Colonic mucosa (tissue), 4 donors: Measurements from ENCODE around the gene SESTD1. TPM values are rescaled to one million over a fixed set of nuclear protein-coding genes. Genes with fewer than 3 reads are reported as not detected.
A peak's percentile ranks its signal among the peaks of the same experiment; 100 is the strongest.

Experiments used
- DNase-seq: peaks from one replicate; pipeline ENCODE4 v3.0.0-alpha.2; 2020
- H3K27ac ChIP-seq: fragments of 200-600 bp; one replicate; pipeline ENCODE4 v1.8.0; 2021
- H3K27me3 ChIP-seq: fragments of 200-600 bp; one replicate; pipeline ENCODE4 v1.8.0; 2021
- H3K36me3 ChIP-seq: fragments of 200-600 bp; one replicate; pipeline ENCODE4 v1.8.0; 2021
- H3K4me1 ChIP-seq: fragments of 200-600 bp; one replicate; pipeline ENCODE4 v1.8.0; 2021; ENCODE audit warnings: mild to moderate bottlenecking
- H3K4me3 ChIP-seq: fragments of 200-600 bp; one replicate; pipeline ENCODE4 v1.8.0; 2021
- H3K9ac ChIP-seq, 2 donors: one replicate each; pipeline ENCODE4 v1.7.0; 2013; ENCODE audit warnings: control low read depth in 2 of 2, low read depth in 2 of 2, low read length in 2 of 2
- H3K9me3 ChIP-seq: fragments of 200-600 bp; one replicate; pipeline ENCODE4 v1.8.0; 2021
- intact Hi-C: fragments of 100-400 bp; cut with DNase I; formaldehyde crosslinking; loops from one replicate; pipeline ENCODE4 v1.14.1; 2022
- total RNA-seq, 2 donors: library from RNA; stranded (reverse); fragmentation: NEBNext Ultra II Directional in 1 of 2; extraction: Animal tissue kit (Norgen Biotek cat#: 25700) in 1 of 2; gene quantifications; one replicate each; pipeline ENCODE4 v1.2.1, GENCODE V29; 2021
- TF ChIP-seq, protein P1 (sequence below): fragments of 200-600 bp; IDR thresholded peaks from one replicate; pipeline ENCODE4 v1.8.0; 2022; ENCODE audit warnings: antibody characterized with exemption, mild to moderate bottlenecking
- donor health status: healthy.
- donor health status: DM: no; HTN: no; CAD: no.
- donor health status: DM: no; HTN: no; CAD: no.

The SESTD1 gene
- total RNA-seq, 2 donors from 2014 or later, result 25.5 to 41.3 TPM

DNA sequence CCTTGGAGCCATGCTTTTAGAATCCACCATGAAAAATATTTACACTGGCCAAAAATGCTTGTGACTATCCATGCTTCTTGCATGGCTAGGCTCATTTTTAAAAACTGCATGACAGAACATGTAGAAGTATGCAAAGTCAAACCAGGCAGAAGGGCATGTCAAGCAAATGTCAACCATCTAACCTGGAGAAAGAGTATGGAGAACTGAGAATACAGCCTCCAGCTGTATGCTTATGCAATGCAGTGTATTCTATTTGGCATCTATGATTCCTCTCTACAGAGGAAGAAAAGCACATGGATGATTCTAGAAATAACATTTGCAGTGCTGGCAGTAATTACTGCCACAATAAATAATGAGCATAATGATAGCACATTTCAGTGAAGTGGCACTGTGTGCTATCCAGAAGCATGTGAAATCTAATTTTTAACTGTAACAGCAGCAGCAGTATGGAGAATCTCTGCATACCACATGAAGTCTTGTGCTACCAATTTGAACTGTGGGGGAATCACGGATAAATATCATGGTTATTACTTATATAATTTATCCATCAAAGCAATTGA is 127.4 kb downstream of the SESTD1 start:
- no peaks in the 10 kb centered on the region for H3K27me3 ChIP-seq
- no peaks in the 10 kb centered on the region for H3K9me3 ChIP-seq
- H3K36me3 ChIP-seq, result no peaks in the 10 kb centered on the region
- no peak overlapping the region for H3K9ac ChIP-seq
- no peak overlapping the region for H3K4me3 ChIP-seq
- intact Hi-C loops, result no loop called here
- no peak overlapping the region for H3K27ac ChIP-seq
- DNase-seq, result no peak
- no peaks in the 10 kb centered on the region for H3K4me1 ChIP-seq
- TF ChIP-seq, protein P1, sequence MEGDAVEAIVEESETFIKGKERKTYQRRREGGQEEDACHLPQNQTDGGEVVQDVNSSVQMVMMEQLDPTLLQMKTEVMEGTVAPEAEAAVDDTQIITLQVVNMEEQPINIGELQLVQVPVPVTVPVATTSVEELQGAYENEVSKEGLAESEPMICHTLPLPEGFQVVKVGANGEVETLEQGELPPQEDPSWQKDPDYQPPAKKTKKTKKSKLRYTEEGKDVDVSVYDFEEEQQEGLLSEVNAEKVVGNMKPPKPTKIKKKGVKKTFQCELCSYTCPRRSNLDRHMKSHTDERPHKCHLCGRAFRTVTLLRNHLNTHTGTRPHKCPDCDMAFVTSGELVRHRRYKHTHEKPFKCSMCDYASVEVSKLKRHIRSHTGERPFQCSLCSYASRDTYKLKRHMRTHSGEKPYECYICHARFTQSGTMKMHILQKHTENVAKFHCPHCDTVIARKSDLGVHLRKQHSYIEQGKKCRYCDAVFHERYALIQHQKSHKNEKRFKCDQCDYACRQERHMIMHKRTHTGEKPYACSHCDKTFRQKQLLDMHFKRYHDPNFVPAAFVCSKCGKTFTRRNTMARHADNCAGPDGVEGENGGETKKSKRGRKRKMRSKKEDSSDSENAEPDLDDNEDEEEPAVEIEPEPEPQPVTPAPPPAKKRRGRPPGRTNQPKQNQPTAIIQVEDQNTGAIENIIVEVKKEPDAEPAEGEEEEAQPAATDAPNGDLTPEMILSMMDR, result no peak

DNA sequence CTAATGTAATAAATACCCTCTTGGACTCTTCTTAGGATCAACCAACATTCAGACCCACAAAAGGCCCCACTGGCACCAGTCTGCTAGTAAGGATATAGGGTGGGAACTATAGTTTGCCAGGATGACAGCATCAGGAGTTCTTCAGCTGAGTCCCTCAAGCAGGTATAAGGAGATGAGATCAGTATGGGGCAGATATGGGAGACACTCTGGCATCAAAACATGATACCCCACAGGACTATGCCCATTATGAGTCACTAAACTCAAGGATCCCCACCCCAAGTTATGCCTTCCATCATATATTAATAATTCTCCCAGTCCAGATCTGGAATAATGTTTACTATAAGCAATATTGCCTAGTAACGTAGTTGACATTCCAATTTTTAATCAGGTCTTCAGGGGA is 131.6 kb downstream of the SESTD1 start:
- intact Hi-C loops, result no loop called here
- Histone ChIP-seq H3K27me3 (no peaks in the 10 kb centered on the region), H3K9ac (no peak overlapping the region), H3K27ac (no peak overlapping the region), H3K9me3 (no peaks in the 10 kb centered on the region), H3K36me3 (no peaks in the 10 kb centered on the region), H3K4me3 (no peak overlapping the region), H3K4me1 (no peaks in the 10 kb centered on the region)
- DNase-seq, result no peak
- TF ChIP-seq, protein P1, result no peak

DNA sequence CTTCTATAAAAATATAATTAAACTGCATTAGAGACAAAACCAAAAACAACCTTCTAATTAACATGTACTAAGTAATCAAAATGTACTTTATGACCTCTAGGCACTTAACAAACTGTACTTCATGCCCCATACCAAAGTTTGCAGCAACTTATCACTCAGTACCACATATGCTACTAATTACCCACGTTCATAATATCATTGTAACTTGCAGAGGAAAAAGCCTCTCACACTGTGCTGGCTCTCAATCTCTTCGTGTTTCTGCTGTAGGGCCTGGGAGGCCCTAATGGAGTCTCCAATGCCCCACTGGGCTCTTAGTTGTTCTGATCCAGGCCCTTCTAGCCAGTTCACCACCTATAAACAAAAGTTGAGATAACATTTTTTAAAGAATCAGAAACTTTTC is 132.6 kb downstream of the SESTD1 start:
- Histone ChIP-seq H3K4me3 (no peak overlapping the region), H3K27me3 (no peaks in the 10 kb centered on the region), H3K4me1 (no peaks in the 10 kb centered on the region), H3K9me3 (no peaks in the 10 kb centered on the region), H3K27ac (no peak overlapping the region), H3K36me3 (no peaks in the 10 kb centered on the region), H3K9ac (no peak overlapping the region)
- DNase-seq, result no peak
- intact Hi-C loops, result no loop called here
- TF ChIP-seq, protein P1, result no peak

DNA sequence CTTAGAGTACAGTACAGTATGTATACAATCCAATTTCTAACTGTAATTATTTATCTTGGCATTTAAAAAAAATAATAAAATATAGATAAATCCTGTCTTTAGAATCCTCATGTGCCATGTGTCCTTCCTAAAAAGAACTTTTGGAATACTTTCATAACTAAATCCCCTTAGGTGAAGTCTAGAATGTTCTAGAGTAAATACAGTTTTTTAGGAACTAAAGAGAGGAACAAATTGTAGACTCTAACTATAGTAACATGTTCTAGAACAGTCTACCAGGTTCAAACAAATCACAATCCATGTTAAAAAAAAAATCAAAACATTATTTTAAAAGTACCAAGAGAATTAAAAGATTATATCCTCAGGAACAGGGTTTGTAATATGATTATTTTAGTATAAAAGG is 134.1 kb downstream of the SESTD1 start:
- H3K27me3 ChIP-seq, result no peaks in the 10 kb centered on the region
- H3K4me3 ChIP-seq, result no peak overlapping the region
- H3K9ac ChIP-seq, result no peak overlapping the region
- no peaks in the 10 kb centered on the region for H3K36me3 ChIP-seq
- TF ChIP-seq, protein P1, result no peak
- H3K4me1 ChIP-seq, result no peaks in the 10 kb centered on the region
- no peaks in the 10 kb centered on the region for H3K9me3 ChIP-seq
- intact Hi-C loops, result no loop called here
- DNase-seq, result no peak
- H3K27ac ChIP-seq, result no peak overlapping the region

DNA sequence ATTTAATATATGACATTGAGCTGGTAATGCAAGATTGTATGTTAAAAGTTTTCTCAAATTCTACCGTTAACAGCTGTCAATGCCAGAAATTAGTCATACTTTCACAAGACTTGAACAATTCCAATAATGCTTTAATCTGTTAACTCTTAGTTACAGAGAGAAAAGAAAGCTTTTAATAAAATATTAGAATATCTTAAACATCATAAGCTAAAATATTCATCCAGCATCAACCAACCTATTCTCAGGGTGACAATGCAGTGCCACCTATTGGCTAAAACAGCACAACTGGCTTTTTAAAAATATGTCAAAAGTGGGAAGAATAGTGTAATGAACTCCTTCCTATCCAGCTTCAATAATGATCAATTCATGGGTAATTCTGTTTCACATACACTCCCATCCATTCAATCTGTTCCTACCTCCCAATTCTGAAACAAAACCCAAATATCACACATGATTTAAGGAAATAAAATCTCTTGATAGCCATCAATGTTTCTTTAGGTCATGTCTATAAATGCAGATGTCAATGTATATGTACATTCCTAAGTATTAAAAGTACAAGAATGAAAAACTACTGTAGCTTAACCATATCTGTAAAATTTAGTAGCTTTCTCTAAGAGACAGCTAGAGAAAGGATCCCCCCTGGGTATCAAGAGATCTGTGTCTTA is 134.9 kb downstream of the SESTD1 start:
- no peaks in the 10 kb centered on the region for H3K36me3 ChIP-seq
- DNase-seq, result no peak
- no peak overlapping the region for H3K4me3 ChIP-seq
- no peak overlapping the region for H3K9ac ChIP-seq
- no peaks in the 10 kb centered on the region for H3K4me1 ChIP-seq
- intact Hi-C loops, result loop anchor here (5.0 to 10.0 kb wide), 2 partner anchors 215 to 237 kb away; no protein-coding TSS in a partner anchor
- H3K27me3 ChIP-seq, result no peaks in the 10 kb centered on the region
- TF ChIP-seq, protein P1, result peak; percentile 58
- H3K27ac ChIP-seq, result no peak overlapping the region
- H3K9me3 ChIP-seq, result no peaks in the 10 kb centered on the region
